ENCODE measurements around the gene SPRR5.

The SPRR5 gene

GRCh38 chr1:152986578-152986977 is 39.6 kb downstream of the SPRR5 start:
- no peak for TF ChIP-seq POLR2AphosphoS5 (IDR thresholded peaks at IDR 0.05; ENCODE audit: low read depth, low read length)
- no peak for TF ChIP-seq POU2F2 (IDR thresholded peaks at IDR 0.05; ENCODE audit: low read depth, low read length)
- no peak for FAIRE-seq

DNA sequence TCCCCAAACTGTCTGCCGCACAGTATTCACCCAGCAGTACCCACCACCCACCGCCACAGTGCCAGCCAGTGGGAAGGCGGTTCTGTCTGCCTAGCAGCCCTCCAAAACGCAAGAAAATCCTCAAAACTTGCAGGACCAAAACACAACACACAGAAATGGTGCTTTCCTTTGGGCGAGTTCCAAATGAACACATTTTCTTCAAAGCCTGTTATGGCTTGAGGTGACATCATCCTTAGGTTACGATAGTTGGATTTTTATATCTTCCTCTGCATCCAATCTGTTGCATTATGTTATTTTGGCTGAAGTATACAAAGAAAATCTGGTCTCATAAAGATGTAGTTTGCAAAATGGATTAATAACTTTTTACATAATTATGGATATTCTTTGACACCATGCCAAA is 46.2 kb downstream of the SPRR5 start:
- TF ChIP-seq SPI1 (IDR thresholded peaks at IDR 0.05; ENCODE audit: low read depth, low read length) (no peak), TAF1 (IDR thresholded peaks at IDR 0.05; ENCODE audit: low read depth, low read length) (no peak), PAX5 (IDR thresholded peaks at IDR 0.05; ENCODE audit: insufficient read depth, low read length, severe bottlenecking) (no peak), POLR2AphosphoS5 (IDR thresholded peaks at IDR 0.05; ENCODE audit: low read depth, low read length) (no peak), POU2F2 (IDR thresholded peaks at IDR 0.05; ENCODE audit: low read depth, low read length) (no peak), POLR2A (IDR thresholded peaks at IDR 0.05; ENCODE audit: low read depth, low read length) (no peak)
- DNase-seq (ENCODE audit: insufficient read length, low spot score) (no peak), FAIRE-seq (no peak)

More at GRCh38 chr1:152986578-152986977, 39.6 kb downstream of the SPRR5 start:
- DNase-seq (ENCODE audit: insufficient read length, low spot score), result no peak

DNA sequence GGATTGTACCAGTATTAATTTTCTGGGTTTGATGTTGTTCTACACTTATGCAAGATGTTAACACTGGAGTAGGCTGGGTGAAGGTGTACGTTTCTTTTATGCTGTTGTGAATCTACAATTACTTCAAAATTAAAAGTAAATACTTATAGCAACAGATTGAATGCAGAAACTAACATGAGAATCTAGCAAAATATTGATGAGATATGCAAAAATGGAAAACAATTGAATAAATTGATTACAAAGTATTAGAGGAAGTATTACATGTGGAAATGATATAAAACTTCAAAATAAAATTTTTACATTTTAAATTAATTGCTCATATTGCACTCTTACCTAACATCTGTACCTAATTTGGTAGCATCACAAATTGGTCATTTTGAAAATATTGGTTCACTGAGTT is 48.8 kb downstream of the SPRR5 start:
- DNase-seq (ENCODE audit: insufficient read length, low spot score) (no peak), FAIRE-seq (no peak)
- TF ChIP-seq TAF1 (IDR thresholded peaks at IDR 0.05; ENCODE audit: low read depth, low read length) (no peak), POU2F2 (IDR thresholded peaks at IDR 0.05; ENCODE audit: low read depth, low read length) (no peak), POLR2A (IDR thresholded peaks at IDR 0.05; ENCODE audit: low read depth, low read length) (no peak), PAX5 (IDR thresholded peaks at IDR 0.05; ENCODE audit: insufficient read depth, low read length, severe bottlenecking) (no peak), SPI1 (IDR thresholded peaks at IDR 0.05; ENCODE audit: low read depth, low read length) (no peak), POLR2AphosphoS5 (IDR thresholded peaks at IDR 0.05; ENCODE audit: low read depth, low read length) (no peak)

GRCh38 chr1:152996633-152997400 is 49.8 kb downstream of the SPRR5 start:
- DNase-seq (ENCODE audit: insufficient read length, low spot score) (no peak), FAIRE-seq (no peak)
- TF ChIP-seq POLR2A (IDR thresholded peaks at IDR 0.05; ENCODE audit: low read depth, low read length), result no peak
- no peak for TF ChIP-seq POU2F2 (IDR thresholded peaks at IDR 0.05; ENCODE audit: low read depth, low read length)
- TF ChIP-seq POLR2AphosphoS5 (IDR thresholded peaks at IDR 0.05; ENCODE audit: low read depth, low read length), result no peak
- TF ChIP-seq TAF1 (IDR thresholded peaks at IDR 0.05; ENCODE audit: low read depth, low read length), result no peak
- no peak for TF ChIP-seq PAX5 (IDR thresholded peaks at IDR 0.05; ENCODE audit: insufficient read depth, low read length, severe bottlenecking)
- no peak for TF ChIP-seq SPI1 (IDR thresholded peaks at IDR 0.05; ENCODE audit: low read depth, low read length)

GRCh38 chr1:152997901-152998300 is 50.9 kb downstream of the SPRR5 start:
- DNase-seq (ENCODE audit: insufficient read length, low spot score) (no peak), FAIRE-seq (no peak)
- TF ChIP-seq PAX5 (IDR thresholded peaks at IDR 0.05; ENCODE audit: insufficient read depth, low read length, severe bottlenecking) (no peak), TAF1 (IDR thresholded peaks at IDR 0.05; ENCODE audit: low read depth, low read length) (no peak), POLR2A (IDR thresholded peaks at IDR 0.05; ENCODE audit: low read depth, low read length) (no peak)

- TF ChIP-seq SPI1 (IDR thresholded peaks at IDR 0.05; ENCODE audit: low read depth, low read length) (no peak), POU2F2 (IDR thresholded peaks at IDR 0.05; ENCODE audit: low read depth, low read length) (no peak), POLR2A (IDR thresholded peaks at IDR 0.05; ENCODE audit: low read depth, low read length) (no peak), PAX5 (IDR thresholded peaks at IDR 0.05; ENCODE audit: insufficient read depth, low read length, severe bottlenecking) (no peak), POLR2AphosphoS5 (IDR thresholded peaks at IDR 0.05; ENCODE audit: low read depth, low read length) (no peak)
- no peak for FAIRE-seq
- DNase-seq (ENCODE audit: insufficient read length, low spot score), result no peak
Measured at GRCh38 chr1:152998476-152998875, 51.5 kb downstream of the SPRR5 start.
